Adrenal gland (tissue), 5 donors: ENCODE measurements around the gene IFI30.

Experiments used
- CTCF ChIP-seq, 6 experiments: fragments of 450-650 bp in 4 of 6; fragments of 200-600 bp in 2 of 6; sonication (generic) in 1 of 6; IDR thresholded peaks; 1 replicate in 5 of 6; 2 replicates in 1 of 6; pipeline versions ENCODE4 v1.5.1 to v1.8.0; 2016 to 2021; ENCODE audit warnings: antibody characterized with exemption in 6 of 6, mild to moderate bottlenecking in 2 of 6, moderate library complexity in 1 of 6
- POLR2A ChIP-seq, 2 donors: fragments of 450-650 bp; IDR thresholded peaks; one replicate each; pipeline ENCODE4 v1.6.1; 2017; ENCODE audit warnings: antibody characterized with exemption in 2 of 2, mild to moderate bottlenecking in 2 of 2, moderate library complexity in 1 of 2
- donor health status: DM: no; HTN: no; CAD: no.

GRCh38 chr19:18174983-18175382 lies 1.4 kb downstream of the IFI30 start:
- TF ChIP-seq CTCF (IDR thresholded peaks at IDR 0.05), result no peak
- no peak for TF ChIP-seq POLR2A (IDR thresholded peaks at IDR 0.05)
